HG02852 (cell line): ENCODE measurements around the gene POT1.
A peak's percentile ranks its signal among the peaks of the same experiment; 100 is the strongest.
"Not testable (repeated sequence)": the region's sequence is repeated elsewhere in the genome, so short reads cannot be mapped to it uniquely, and the experiment has no call there.

ENCODE experiments used
- ATAC-seq: cut with Tn5 transposase; IDR thresholded peaks from one replicate; pipeline ENCODE4 v1.9.1; 2021; ENCODE audit warnings: mild to moderate bottlenecking, moderate library complexity; ENCODE audit not compliant: unreplicated experiment

Gene POT1, protein sequence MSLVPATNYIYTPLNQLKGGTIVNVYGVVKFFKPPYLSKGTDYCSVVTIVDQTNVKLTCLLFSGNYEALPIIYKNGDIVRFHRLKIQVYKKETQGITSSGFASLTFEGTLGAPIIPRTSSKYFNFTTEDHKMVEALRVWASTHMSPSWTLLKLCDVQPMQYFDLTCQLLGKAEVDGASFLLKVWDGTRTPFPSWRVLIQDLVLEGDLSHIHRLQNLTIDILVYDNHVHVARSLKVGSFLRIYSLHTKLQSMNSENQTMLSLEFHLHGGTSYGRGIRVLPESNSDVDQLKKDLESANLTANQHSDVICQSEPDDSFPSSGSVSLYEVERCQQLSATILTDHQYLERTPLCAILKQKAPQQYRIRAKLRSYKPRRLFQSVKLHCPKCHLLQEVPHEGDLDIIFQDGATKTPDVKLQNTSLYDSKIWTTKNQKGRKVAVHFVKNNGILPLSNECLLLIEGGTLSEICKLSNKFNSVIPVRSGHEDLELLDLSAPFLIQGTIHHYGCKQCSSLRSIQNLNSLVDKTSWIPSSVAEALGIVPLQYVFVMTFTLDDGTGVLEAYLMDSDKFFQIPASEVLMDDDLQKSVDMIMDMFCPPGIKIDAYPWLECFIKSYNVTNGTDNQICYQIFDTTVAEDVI

DNA sequence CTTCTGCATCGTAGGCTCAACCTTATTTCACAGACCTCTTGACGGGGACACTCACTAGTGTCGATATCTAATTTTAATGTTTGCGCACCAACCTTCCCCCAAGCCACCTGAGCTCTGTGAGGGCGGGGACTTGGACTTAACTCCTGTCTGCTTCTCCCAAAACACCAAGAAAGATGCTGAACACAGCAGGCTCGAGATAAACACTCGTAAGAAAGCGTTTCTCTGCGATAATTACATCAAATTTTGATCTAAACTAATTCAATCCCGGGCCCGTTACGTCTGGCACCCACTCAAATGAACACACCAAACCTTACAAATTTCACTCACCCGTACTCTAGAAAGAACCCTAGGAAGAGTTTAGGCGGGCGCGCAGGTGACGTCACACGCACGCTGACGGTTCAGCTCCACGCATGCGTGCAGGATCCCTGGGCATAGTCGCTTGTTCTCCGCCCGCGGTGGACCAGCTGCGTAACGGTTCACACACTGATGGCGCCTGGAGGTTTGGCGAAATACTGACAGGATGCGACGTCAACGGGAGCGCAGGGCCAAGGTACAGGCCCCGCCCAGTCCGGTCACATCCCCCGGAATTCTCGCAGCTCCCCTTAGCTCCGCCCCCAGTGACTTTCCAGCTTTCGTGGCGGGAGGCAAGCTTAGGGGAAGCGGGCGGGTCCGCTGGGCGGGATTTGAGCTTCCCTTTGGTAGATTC is at the start of gene POT1:
Gene POT1 (minus strand): TSS at position 359 of the 706 bp plus-strand sequence. CDS start 32,652 bp downstream, outside the sequence.
- peak; percentile 100 for ATAC-seq

GRCh38 chr7:124975131-124975530 is 45.5 kb upstream of the POT1 start:
- not testable (repeated sequence) for ATAC-seq

GRCh38 chr7:124965553-124965952 is 35.9 kb upstream of the POT1 start:
- ATAC-seq: no peak

GRCh38 chr7:124959676-124960075 is 30.1 kb upstream of the POT1 start:
- ATAC-seq: no peak

DNA sequence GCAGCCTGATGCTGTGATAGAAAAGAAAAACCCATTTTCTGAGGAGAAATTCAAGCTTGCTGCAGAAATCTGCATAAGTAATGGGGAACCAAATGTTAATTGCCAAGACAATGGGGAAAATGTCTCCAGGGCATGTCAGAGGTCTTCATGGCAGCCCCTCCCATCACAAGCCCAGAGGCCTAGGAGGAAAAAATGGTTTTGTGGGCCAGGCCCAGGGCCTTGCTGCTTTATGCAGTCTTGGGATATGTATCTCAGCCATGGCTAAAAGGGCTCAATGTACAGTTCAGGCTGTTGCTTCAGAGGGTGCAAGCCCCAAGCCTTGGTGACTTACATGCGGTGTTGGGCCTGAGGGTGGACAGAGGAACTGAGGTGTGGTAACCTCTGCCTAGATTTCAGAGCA is 28.3 kb upstream of the POT1 start:
- ATAC-seq: not testable (repeated sequence)

- ATAC-seq: no peak
Measured at GRCh38 chr7:124956160-124956559, 26.5 kb upstream of the POT1 start.

DNA sequence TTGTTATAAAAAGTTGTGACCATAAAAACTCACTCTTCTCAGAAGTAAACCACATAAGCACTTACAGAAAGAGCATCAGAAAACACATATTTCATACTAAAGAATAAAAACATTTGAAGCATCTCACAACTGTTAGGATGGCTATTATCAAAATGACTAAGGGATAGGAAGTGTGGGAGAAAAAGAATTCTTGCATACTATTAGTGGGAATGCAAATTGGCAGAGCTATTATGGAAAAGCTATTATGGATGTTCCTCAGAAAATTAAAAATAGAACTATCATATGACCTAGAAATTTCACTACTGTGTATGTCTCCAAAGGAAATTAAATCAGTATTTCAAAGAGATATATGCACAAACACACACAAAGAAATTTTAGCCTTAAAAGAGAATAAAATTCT is 25.2 kb upstream of the POT1 start:
- ATAC-seq: no peak

DNA sequence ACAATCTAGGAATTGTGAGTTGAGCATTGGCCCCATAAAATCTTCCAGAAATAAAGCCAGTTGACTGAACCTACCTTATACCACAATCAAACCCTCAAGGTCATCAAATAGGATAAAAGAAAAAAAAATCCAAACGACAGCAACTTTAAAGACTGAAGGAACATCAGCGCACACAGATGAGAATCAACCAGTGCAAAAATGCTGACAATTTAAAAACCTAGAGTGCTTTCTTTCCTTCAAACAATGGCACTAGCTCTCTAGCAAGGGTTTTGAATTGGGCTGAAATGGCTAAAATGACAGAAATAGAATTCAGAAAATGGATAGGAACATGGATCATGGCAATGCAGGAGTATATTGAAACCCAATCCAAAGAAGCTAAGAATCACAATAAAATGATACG is 16.1 kb upstream of the POT1 start:
- ATAC-seq: no peak

DNA sequence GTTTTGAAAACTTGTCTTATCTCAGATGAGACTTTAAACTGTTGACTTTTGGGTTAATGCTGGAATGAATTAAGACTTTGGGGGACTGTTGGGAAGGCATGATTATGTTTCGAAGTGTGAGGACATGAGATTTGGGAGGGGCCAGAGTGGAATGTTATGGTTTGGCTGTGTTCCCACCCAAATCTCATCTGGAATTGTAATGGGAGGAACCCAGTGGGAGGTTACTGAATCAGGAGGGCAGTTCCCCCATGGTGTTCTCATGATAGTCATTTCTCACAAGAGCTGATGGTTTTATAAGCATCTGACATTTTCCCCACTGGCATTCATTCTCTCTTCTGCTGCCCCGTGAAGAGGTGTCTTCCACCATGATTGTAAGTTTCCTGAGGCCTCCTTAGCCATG is 13.8 kb upstream of the POT1 start:
- no peak for ATAC-seq

GRCh38 chr7:124942399-124942798 is 12.8 kb upstream of the POT1 start:
- no peak for ATAC-seq

DNA sequence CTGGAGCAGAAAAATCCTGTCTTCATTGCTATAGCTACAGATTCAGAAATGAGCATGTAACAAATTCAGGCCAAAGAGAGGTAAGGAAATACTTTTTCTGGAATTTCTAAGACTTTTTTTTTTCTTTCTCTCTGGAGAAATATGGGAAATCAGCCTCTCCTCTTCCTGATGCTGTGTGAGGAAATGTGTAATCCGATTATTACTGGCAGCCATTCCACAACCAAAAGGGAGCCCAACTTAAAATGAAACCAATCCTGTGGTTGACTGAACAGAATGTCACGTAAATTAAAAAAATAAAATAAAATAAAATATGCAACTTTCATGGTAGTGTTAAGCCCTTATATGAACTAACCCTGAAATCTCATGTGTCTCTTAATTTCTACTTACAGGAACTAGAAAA is 10.7 kb upstream of the POT1 start:
- ATAC-seq: no peak

DNA sequence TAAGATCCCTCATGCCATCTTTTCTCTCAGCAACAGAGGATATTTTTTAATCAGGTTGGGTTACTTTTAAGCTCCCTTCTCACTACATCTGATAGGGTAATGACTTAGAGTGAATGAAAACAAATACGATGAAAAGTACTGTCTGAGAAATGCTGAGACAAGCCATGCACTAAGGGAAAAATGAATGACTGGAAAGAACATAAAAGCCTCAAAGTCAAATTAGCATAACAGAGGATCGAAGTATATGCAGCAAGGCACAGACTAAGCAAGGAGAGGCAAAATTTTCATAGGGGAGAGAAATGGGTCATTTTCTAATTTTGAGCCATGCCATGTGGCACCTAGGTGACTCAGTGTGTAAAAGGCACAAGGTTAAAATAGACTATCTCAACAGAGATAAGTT is 8.5 kb upstream of the POT1 start:
- no peak for ATAC-seq

DNA sequence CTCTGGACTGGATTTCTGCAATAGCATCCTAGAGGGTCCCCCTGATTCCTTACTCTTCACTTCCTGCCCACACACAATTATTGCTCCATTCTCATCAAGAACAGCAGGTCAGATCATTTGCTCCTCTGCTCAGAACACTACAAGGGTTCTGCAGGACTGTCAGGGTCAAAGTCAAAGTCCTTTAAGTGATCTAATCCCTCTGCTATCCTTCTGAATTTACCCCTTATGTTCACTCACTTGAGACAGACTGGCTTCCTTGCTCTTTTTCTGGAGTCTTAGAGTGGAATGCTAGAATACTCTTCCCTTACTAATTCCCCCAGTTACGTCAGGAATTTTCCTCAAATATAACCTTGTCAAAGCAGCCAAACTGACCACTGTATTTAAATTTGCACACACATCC is 7.5 kb upstream of the POT1 start:
- ATAC-seq: no peak

DNA sequence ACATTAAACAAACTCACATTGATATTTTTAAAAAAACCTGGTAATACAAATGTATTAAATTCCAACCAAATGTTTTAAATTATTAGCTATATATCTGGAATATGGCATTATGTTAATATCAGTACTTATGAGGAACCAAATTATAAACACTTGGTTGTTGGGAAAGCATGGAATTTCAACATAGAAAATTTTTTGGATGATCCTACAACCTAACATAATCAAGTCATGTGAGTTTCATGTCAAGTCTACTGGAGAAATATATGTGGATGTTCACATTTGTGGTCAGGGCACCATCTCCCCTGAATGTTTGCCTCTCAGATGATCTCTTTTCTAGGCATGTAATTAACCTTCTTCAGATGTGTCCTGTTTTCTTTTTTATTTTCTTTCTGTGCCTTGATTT is 5.2 kb upstream of the POT1 start:
- no peak for ATAC-seq

- no peak for ATAC-seq
Measured at GRCh38 chr7:124930655-124931597, 1.3 kb upstream of the POT1 start.

- no peak for ATAC-seq
Measured at GRCh38 chr7:124930173-124930623, 573 bp upstream of the POT1 start.

DNA sequence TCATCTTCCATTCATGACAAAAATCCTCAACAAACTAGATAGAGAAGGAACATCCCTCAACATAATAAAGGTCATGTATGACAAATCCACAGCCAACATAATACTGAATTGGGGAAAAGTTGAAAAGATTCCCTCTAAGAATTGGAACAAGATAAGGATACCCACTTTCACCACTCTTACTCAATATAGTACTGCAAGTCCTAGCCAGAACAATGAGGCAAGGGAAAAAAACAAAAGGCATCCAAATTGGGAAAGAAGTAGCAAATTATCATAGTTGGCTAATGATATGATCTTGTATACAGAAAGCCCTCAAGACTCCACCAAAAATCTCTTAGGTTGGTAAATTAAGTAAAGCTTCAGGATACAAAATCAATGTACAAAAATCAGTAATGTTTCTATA is 4.7 kb downstream of the POT1 start:
- ATAC-seq: no peak

DNA sequence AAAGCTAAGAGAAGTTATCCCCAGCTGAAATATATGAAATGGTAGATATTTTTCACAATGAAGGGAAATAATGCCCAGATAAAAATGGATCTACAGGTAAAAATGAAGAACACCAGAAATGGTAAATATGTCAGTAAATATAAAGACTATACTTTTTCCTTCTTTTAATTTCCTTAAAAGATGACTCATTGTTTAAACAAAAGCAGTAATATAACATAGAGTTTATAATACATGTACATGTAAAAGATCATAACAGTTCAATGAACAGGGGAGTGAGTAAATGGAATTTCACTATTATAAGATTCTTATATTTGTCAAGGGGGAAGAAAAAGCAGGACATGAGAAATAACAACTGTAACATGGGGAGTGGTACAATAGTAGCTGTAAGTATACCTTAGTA is 7.4 kb downstream of the POT1 start:
- no peak for ATAC-seq

DNA sequence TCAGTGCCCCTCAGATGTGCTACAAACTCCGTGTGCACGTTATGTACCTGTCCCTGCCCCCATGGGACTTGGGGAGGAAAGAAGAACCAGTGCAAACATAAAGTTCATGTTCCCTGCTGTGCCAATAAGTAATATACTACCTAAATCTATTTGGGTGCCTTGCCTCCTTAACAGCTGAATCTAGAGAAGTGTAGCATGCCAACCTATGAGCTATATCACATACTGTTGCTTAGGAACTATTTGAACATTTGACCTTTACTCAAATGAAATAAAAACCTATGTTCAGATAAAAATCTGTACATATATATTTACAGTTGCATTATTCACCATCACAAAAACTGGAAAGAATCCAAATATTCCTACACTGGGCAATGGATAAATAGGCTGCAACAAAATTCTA is 9.8 kb downstream of the POT1 start:
- ATAC-seq: no peak

- peak; percentile 82 for ATAC-seq
Measured at GRCh38 chr7:124918662-124919061, 11.0 kb downstream of the POT1 start.

DNA sequence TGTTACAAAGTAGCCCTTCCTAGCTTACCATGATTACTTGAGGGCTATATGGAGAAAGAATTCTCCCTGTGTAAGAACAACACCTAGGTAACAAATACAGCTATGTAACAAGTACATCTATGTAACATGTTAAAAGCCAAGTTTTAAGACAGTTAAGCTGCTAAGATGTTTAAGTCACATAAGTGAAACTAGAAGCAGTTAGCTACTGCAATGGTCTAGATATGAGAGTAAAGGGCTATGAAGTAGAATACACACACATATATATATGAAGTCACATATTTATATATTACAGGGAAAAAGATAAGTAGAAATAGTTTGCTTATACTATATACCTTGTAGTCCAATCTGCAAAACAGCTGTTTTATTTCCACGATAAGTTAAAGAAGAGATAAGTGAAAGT is 14.4 kb downstream of the POT1 start:
- ATAC-seq: peak; percentile 38
